Neuronal stem cell (in vitro differentiated cells): Measurements from ENCODE around the gene ZNF112.
A peak's percentile ranks its signal among the peaks of the same experiment; 100 is the strongest.

ENCODE experiments used
- DNase-seq: peaks from one replicate; pipeline ENCODE4 v3.0.0-alpha.2; 2013; ENCODE audit warnings: low spot score
- H2AFZ ChIP-seq: one replicate; pipeline ENCODE4 v1.6.1; 2013; ENCODE audit warnings: mild to moderate bottlenecking, low read length, inconsistent platforms
- H2AK5ac ChIP-seq: 2 replicates; pipeline ENCODE4 v1.6.1; 2013; ENCODE audit warnings: low read depth, mild to moderate bottlenecking, inconsistent platforms, low read length, moderate library complexity, mixed read lengths
- H2BK120ac ChIP-seq: 2 replicates; pipeline ENCODE4 v1.6.1; 2013; ENCODE audit warnings: low read depth, mild to moderate bottlenecking, inconsistent platforms, low read length, moderate library complexity, mixed read lengths
- H2BK12ac ChIP-seq: one replicate; pipeline ENCODE4 v1.6.1; 2013; ENCODE audit warnings: low read length, inconsistent platforms
- H2BK15ac ChIP-seq: 2 replicates; pipeline ENCODE4 v1.6.1; 2013; ENCODE audit warnings: mild to moderate bottlenecking, low read length, inconsistent platforms, mixed read lengths
- H2BK5ac ChIP-seq: one replicate; pipeline ENCODE4 v1.6.1; 2013; ENCODE audit warnings: inconsistent platforms, mild to moderate bottlenecking, low read length, moderate library complexity
- H3K14ac ChIP-seq: one replicate; pipeline ENCODE4 v1.6.1; 2013; ENCODE audit warnings: low read length, inconsistent platforms
- H3K18ac ChIP-seq: 2 replicates; pipeline ENCODE4 v1.6.1; 2013; ENCODE audit warnings: low read length, inconsistent platforms
- H3K23ac ChIP-seq: 2 replicates; pipeline ENCODE4 v1.6.1; 2013; ENCODE audit warnings: low read depth, mild to moderate bottlenecking, mixed read lengths, low read length, inconsistent platforms; ENCODE audit not compliant: poor library complexity
- H3K27ac ChIP-seq: replicated peaks from 3 replicates; pipeline ENCODE4 v1.5.1; 2013; ENCODE audit warnings: low read length, inconsistent platforms
- H3K27me3 ChIP-seq, 3 experiments: 2 replicates each; pipeline ENCODE4 v1.6.1; 2013; ENCODE audit warnings: low read length in 3 of 3, mild to moderate bottlenecking in 2 of 3, inconsistent platforms in 1 of 3, low read depth in 1 of 3, mixed read lengths in 1 of 3, moderate library complexity in 1 of 3; ENCODE audit not compliant: control insufficient read depth in 3 of 3, insufficient read depth in 3 of 3
- H3K36me3 ChIP-seq, 2 donors: replicated peaks in 1 of 2; 2 replicates each; pipeline ENCODE4 v1.6.1; 2013; ENCODE audit warnings: low read length in 2 of 2; ENCODE audit not compliant: control insufficient read depth in 2 of 2, insufficient read depth in 2 of 2
- H3K4ac ChIP-seq: 2 replicates; pipeline ENCODE4 v1.6.1; 2013; ENCODE audit warnings: inconsistent platforms, mild to moderate bottlenecking, low read length, moderate library complexity
- H3K4me1 ChIP-seq, 2 donors: 1 replicate in 1 of 2; 2 replicates in 1 of 2; pipeline ENCODE4 v1.6.1; 2013; ENCODE audit warnings: low read length in 2 of 2, low read depth in 1 of 2; ENCODE audit not compliant: control insufficient read depth in 2 of 2, insufficient read depth in 1 of 2
- H3K4me2 ChIP-seq: one replicate; pipeline ENCODE4 v1.6.1; 2013; ENCODE audit warnings: mild to moderate bottlenecking, low read length, inconsistent platforms; ENCODE audit not compliant: insufficient read depth, poor library complexity, severe bottlenecking
- H3K4me3 ChIP-seq, 2 donors: 2 replicates each; pipeline ENCODE4 v1.5.1; 2013; ENCODE audit warnings: low read length in 2 of 2, mild to moderate bottlenecking in 2 of 2, inconsistent platforms in 1 of 2, moderate library complexity in 1 of 2
- H3K79me1 ChIP-seq: one replicate; pipeline ENCODE4 v1.6.1; 2013; ENCODE audit warnings: low read depth, mild to moderate bottlenecking, inconsistent platforms, low read length, moderate library complexity
- H3K9ac ChIP-seq: one replicate; pipeline ENCODE4 v1.6.1; 2013; ENCODE audit warnings: mild to moderate bottlenecking, low read depth, low read length, inconsistent platforms; ENCODE audit not compliant: poor library complexity
- H3K9me3 ChIP-seq, 2 donors: replicated peaks in 1 of 2; 2 replicates each; pipeline versions ENCODE3 to v1.6.1; 2013; ENCODE audit warnings: low read length in 2 of 2, mild to moderate bottlenecking in 2 of 2, inconsistent platforms in 1 of 2, low read depth in 1 of 2, mixed read lengths in 1 of 2, moderate library complexity in 1 of 2; ENCODE audit not compliant: control insufficient read depth in 2 of 2, insufficient read depth in 1 of 2
- H4K8ac ChIP-seq: one replicate; pipeline ENCODE4 v1.6.1; 2013; ENCODE audit warnings: low read depth, mild to moderate bottlenecking, inconsistent platforms, low read length, moderate library complexity
- H4K91ac ChIP-seq: one replicate; pipeline ENCODE4 v1.6.1; 2013; ENCODE audit warnings: low read length, low read depth, mild to moderate bottlenecking, inconsistent platforms; ENCODE audit not compliant: poor library complexity
- WGBS, 2 donors: extraction: QIAGEN DNeasy Blood & Tissue Kit; methylation state at CpG; one replicate each; pipeline ENCODE4 v1.1.7; 2013; ENCODE audit warnings: missing lambda C conversion rate in 2 of 2, mixed read lengths in 1 of 2; ENCODE audit not compliant: insufficient read length in 2 of 2, insufficient replicate concordance in 1 of 2; ENCODE audit errors: extremely low coverage in 2 of 2; 5-methylcytosine and 5-hydroxymethylcytosine counted together

The ZNF112 gene

DNA sequence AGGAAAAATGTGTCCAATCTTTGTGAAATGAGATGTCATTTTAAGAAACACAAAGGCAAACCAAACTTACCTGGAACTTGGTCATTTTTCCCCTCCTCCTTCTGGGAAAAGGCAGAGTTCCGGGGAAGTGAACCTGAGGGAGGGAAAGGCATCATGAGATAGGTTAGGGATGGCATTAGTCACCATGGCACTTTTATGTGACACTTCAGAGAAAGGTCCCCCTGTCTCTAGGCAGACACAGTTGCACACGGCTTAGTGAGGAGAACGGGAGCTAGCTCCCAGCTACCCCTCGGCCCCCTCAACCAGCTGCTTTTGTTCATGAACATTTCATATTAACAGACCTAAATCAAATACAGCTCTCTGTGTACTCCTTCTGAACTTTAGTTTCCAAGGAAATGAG, 53.2 kb downstream of the ZNF112 start:
- peaks cover 10 to 39% of the 10 kb centered on the region in 2 donors for H3K36me3 ChIP-seq
- WGBS, 2 donors = no CpG with 5 or more reads among the region's 4 CpGs
- H3K4me2 ChIP-seq = no peak overlapping the region
- H3K4me1 ChIP-seq = peaks cover 1 to 6% of the 10 kb centered on the region in 2 donors
- H3K9me3 ChIP-seq = peaks cover 0 to 1% of the 10 kb centered on the region in 2 donors
- no peak overlapping the region for H3K4ac ChIP-seq
- H3K23ac ChIP-seq = no peak overlapping the region
- no peaks in the 10 kb centered on the region for H3K27me3 ChIP-seq
- no peak overlapping the region for H2AK5ac ChIP-seq
- peak overlapping the region in 1 of 2 donors; percentile 73 for H3K4me3 ChIP-seq
- no peak overlapping the region for H3K9ac ChIP-seq
- no peaks in the 10 kb centered on the region for H3K79me1 ChIP-seq
- no peak overlapping the region for H2BK15ac ChIP-seq
- H4K91ac ChIP-seq = no peak overlapping the region
- H3K27ac ChIP-seq = no peak overlapping the region
- DNase-seq = no peak
- no peak overlapping the region for H3K18ac ChIP-seq
- no peak overlapping the region for H2BK12ac ChIP-seq
- H4K8ac ChIP-seq = no peak overlapping the region
- H2BK120ac ChIP-seq = no peak overlapping the region
- H3K14ac ChIP-seq = no peak overlapping the region
- H2BK5ac ChIP-seq = no peak overlapping the region
- H2AFZ ChIP-seq = peak overlapping the region; percentile 94

DNA sequence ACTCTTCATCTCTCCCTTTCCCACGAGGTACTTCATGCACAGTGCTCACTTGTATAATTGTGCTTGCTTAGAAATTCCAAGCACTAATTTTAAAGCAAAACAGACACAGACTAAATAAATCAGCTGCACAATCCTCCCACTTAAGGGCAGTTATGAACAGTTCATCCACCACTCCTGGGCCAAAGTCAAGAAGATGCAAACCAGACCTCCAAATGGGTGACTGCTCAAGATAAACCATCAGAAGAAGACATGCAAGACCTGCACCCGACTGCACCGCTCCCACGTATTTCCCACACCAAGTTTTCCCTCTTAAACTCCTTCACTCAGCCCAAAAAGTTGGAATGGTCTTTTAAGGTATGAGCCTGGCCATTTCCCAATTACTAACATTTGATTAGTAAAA, 71.5 kb downstream of the ZNF112 start:
- H2BK15ac ChIP-seq = no peak overlapping the region
- H4K91ac ChIP-seq = no peak overlapping the region
- no CpG with 5 or more reads among the region's 4 CpGs for WGBS, 2 donors
- no peak overlapping the region for H3K4ac ChIP-seq
- no peak overlapping the region for H3K4me2 ChIP-seq
- no peak overlapping the region for H3K27ac ChIP-seq
- H4K8ac ChIP-seq = no peak overlapping the region
- H2BK120ac ChIP-seq = no peak overlapping the region
- peaks cover 14 to 30% of the 10 kb centered on the region in 2 donors for H3K9me3 ChIP-seq
- no peaks in the 10 kb centered on the region for H3K4me1 ChIP-seq
- H3K27me3 ChIP-seq = no peaks in the 10 kb centered on the region
- DNase-seq = no peak
- no peak overlapping the region for H3K18ac ChIP-seq
- H2BK12ac ChIP-seq = no peak overlapping the region
- no peak overlapping the region for H2AK5ac ChIP-seq
- no peak overlapping the region for H3K9ac ChIP-seq
- no peak overlapping the region for H2AFZ ChIP-seq
- no peaks in the 10 kb centered on the region for H3K79me1 ChIP-seq
- no peak overlapping the region for H3K23ac ChIP-seq
- no peak overlapping the region for H3K14ac ChIP-seq
- no peak overlapping the region for H3K4me3 ChIP-seq
- peaks cover 14 to 43% of the 10 kb centered on the region in 2 donors for H3K36me3 ChIP-seq
- no peak overlapping the region for H2BK5ac ChIP-seq

DNA sequence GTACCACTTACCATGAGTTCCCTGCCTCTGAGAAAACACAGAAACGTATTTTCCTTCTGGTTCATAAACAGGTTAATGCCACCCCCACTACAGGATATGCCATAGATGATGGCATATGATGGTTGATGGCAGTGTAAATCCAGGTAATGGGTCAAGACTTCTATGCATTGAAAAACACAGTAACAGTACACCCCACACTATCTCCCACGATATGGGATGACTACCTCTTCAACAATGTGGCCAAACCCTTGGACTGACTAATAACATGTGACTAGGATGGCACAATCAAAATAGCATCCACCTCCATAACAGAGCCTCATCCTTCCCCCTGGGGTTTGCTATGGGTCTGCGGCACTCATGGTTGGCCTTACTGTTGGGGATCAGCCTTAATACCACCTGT, 73.6 kb downstream of the ZNF112 start:
- Histone ChIP-seq H4K91ac (no peak overlapping the region), H3K14ac (no peak overlapping the region), H4K8ac (no peak overlapping the region), H2AFZ (no peak overlapping the region), H3K9me3 (peaks cover 10 to 23% of the 10 kb centered on the region in 2 donors), H3K9ac (no peak overlapping the region), H3K79me1 (no peaks in the 10 kb centered on the region), H3K27ac (no peak overlapping the region), H3K18ac (no peak overlapping the region), H2AK5ac (no peak overlapping the region), H3K4me2 (no peak overlapping the region), H3K23ac (no peak overlapping the region), H3K4me3 (no peak overlapping the region), H2BK12ac (no peak overlapping the region), H2BK15ac (no peak overlapping the region), H3K4me1 (no peaks in the 10 kb centered on the region), H3K36me3 (peaks cover 7 to 21% of the 10 kb centered on the region in 2 donors), H2BK120ac (no peak overlapping the region), H3K4ac (no peak overlapping the region), H2BK5ac (no peak overlapping the region), H3K27me3 (no peaks in the 10 kb centered on the region)
- DNase-seq = no peak
- no CpG with 5 or more reads among the region's 3 CpGs for WGBS, 2 donors

DNA sequence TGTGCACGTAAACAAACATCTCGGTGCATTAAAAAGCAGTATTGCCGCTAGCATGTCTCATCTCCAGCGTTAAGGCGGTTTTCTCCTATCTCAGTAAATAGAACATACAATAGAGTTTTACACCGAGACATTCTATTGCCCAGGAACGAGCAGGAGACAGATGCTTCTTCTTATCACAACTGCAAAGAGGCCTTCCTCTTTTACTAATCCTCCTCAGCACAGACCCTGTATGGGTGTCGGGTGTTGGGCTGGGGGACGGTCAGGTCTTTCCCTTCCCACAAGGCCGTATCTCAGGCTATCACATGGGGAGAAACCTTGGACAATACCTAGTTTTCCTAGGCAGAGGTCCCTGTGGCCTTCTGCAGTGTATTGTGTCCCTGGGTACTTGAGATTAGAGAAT, 75.6 kb downstream of the ZNF112 start:
- no peaks in the 10 kb centered on the region for H3K27me3 ChIP-seq
- no peak overlapping the region for H3K14ac ChIP-seq
- no peak overlapping the region for H3K9ac ChIP-seq
- no peak overlapping the region for H3K18ac ChIP-seq
- no peak overlapping the region for H3K23ac ChIP-seq
- H2BK120ac ChIP-seq = no peak overlapping the region
- H2BK5ac ChIP-seq = no peak overlapping the region
- WGBS, 2 donors = no CpG with 5 or more reads among the region's 10 CpGs
- H3K9me3 ChIP-seq = peaks cover 3 to 22% of the 10 kb centered on the region in 2 donors
- H3K4me3 ChIP-seq = no peak overlapping the region
- DNase-seq = no peak
- no peak overlapping the region for H3K4me2 ChIP-seq
- no peaks in the 10 kb centered on the region for H3K4me1 ChIP-seq
- no peak overlapping the region for H2BK15ac ChIP-seq
- peaks cover 0 to 3% of the 10 kb centered on the region in 2 donors for H3K36me3 ChIP-seq
- no peaks in the 10 kb centered on the region for H3K79me1 ChIP-seq
- no peak overlapping the region for H3K4ac ChIP-seq
- no peak overlapping the region for H2AK5ac ChIP-seq
- H2BK12ac ChIP-seq = no peak overlapping the region
- H3K27ac ChIP-seq = no peak overlapping the region
- no peak overlapping the region for H4K91ac ChIP-seq
- H4K8ac ChIP-seq = no peak overlapping the region
- H2AFZ ChIP-seq = no peak overlapping the region
